Measurements from ENCODE around the gene PTPN2.

The PTPN2 gene

DNA sequence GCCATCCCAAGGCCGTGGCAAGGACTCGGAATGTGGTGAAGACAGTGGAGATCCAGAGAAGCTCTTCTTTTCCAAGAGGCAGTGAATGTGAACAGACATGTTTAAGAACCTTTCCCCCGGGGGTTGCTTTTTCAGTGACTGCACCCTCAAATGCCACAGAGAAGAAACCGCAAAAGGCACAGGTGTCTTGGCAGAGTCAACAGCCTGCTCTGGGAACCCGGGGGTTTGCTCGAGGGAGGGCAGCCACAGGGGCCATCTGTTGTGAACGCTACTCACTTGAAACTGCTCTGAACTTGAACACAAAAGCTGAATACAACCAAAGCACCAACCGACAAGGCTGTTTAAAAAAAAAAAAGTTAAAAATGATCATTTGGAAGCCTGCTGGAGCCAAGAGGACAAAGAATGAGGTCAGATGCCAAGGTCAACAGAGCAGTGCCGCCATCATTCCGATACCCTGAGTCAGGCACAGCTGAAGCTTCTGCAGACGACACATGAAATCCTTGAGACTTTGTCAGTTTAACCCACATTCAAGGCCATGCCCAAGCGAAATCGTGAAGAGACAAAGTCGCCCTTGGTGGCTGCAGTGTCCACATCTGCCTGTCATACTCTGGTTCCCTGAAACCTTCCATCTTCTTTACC is 133.8 kb downstream of the PTPN2 start:
- DNase-seq (ENCODE audit: low read depth in 1 of 2, low spot score in 1 of 2) = no peak

DNA sequence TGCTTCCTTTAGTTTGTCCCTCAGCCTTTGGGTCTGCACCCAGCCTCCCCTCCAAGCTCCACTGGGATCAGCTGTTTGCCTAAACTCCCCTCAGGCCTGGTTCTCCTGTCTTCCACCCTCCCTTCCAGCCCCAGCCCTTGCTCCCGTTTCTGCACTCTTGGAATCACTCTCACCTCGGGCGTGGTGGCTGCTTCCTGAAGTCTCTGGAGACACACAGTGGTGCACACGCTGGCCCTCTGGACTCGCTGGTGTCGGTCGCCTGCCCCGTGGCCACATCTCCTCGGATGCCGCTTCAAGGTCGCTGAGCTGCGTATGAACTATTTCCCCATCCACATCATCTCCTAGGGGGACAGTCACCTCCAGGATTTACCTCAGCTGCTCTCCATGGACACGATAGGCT is 134.9 kb downstream of the PTPN2 start:
- DNase-seq (ENCODE audit: low read depth in 1 of 2, low spot score in 1 of 2) = no peak

DNA sequence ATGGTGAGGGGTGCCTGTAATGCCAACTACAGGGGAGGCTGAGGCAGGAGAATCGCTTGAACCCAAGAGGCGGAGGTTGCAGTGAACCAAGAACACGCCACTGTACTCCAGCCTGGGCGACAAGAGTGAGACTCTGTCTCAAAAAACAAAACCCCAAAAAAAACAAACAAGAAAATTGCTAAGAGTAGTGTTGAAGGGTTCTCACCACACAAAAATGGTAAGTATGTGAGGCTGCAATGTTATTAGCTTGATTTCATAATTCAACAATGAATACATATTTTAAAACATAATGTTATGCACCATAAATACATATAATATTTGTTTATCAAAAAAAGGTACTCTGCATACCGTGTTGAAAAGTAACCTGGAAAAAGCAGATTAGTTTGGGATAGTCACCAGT is 135.4 kb downstream of the PTPN2 start:
- DNase-seq (ENCODE audit: low read depth in 1 of 2, low spot score in 1 of 2) = no peak

DNA sequence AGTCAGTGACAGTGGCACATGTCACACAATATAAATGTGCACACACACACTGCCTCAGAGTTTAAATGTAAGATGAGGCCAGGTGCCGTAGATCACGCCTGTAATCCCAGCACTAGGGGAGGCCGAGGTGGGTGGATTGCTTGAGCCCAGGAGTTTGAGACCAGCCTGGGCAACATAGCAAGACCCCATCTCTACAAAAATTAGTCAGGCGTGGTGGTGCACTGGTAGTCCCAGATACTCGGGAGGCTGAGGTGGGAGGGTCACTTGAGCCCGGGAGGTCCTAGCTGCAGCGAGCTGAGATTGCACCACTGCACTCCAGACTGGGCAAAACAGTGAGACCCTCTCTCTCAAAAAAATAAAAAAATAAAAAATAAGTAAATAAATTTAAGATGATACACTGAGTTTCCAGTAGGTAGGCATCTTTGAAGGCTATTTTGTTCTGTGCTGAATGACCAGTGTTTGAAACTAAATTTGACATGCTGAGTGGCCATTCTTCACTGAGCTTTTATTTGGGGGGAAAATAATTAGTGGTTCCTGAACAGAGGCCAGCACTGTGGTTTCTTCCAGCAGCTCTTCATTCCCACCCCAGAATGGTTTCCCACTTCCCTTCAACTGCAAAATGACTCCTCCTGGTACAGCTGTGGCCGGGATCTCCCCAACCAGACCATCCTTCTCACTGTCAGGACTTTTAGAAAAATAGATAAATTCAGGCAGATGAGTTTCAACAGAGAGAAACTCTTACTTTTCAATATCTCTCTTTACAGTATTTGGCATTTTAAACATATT is 136.3 kb downstream of the PTPN2 start:
- DNase-seq (ENCODE audit: low read depth in 1 of 2, low spot score in 1 of 2) = no peak

DNA sequence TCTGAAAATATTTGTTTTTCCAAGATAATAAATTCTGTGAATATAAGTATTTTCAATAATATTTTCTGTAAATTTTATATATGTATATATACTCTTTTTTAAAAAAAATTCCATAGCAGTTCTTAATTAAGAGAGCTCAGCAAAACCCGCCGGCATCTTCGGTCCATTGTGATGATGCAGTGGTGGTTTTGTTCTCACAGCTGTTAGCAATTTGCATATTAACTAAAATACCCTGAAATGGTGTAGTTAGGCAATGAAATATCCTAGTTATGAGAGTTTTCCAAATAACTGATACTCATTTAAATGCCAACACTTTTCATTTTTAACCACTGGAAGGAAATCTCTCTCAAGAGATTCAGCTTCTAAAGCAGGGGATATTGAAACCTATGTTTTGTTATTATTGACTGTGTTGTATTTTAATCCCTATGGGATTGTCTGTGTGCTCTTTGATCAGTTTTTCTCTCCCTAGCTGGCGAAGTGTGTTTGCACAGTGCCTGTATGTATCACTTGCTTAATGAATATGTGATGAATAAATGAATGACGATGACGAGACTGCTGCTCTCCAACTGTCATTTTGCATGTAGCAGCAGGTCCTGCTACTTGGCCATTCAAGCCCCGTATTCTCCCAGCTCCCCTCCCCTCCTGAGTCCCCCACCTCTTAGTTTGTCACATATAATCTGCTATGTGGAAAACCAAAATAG is 138.8 kb downstream of the PTPN2 start:
- DNase-seq (ENCODE audit: low read depth in 1 of 2, low spot score in 1 of 2) = no peak

DNA sequence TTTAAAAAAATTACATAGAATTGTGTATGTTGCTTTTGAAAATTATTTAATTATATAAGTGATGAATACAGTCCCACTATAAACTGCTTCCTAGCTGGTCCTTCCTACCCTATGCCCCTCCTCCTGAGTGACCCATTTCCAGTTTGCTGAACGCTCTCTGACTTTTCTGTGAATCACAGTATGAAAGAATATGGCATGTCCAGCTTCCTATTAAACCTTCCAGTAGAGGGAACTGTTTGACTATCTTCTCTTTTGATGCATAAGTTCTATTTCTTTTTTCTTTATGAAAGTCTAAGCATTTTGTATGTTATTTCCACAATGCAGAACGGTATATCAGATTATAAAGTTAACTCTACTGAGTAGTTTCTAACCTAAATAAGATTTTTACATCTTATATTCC is 139.9 kb downstream of the PTPN2 start:
- no peak for DNase-seq (ENCODE audit: low read depth in 1 of 2, low spot score in 1 of 2)

DNA sequence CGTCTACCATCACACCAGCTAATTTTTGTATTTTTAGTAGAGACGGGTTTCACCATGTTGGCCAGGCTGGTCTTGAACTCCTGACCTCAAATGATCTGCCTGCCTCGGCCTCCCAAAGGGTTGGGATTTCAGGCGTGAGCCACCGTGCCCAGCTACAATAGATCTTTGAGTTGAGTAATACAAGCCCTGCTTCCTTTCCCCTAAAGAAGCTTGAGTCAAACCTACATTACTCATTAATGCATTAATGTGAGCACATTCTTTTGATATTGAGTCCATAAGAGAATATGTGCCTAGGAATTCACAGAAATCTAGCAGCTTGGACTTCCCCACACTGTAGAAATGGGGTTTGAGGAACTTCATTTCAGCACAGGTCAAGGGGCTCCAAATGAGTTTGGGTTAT is 141.6 kb downstream of the PTPN2 start:
- DNase-seq (ENCODE audit: low read depth in 1 of 2, low spot score in 1 of 2) = no peak
